Adipose tissue (tissue), 3 donors: Measurements from ENCODE around the gene GRM5. TPM values are rescaled to one million over a fixed set of nuclear protein-coding genes. Genes with fewer than 3 reads are reported as not detected.

Experiments
- polyA plus RNA-seq, 3 donors: library from polyadenylated mRNA; stranded (reverse); fragments of 200-250 nt; gene quantifications; one replicate each; pipeline ENCODE4 v1.2.3, GENCODE V29; 2013
- donor health status: healthy with polysubstance abuse.
- donor health status: Bipolar disorder and iron deficiency.
- donor health status: healthy.

GRM5 gene
- polyA plus RNA-seq, 3 donors: 0.01 TPM; not detected in 2

Other genes starting within 250 kb of the GRM5 start
- not detected for gene TYR, start 111.9 kb upstream of the GRM5 start, polyA plus RNA-seq